Stomach (tissue), 9 donors: ENCODE data around the gene MMP25. TPM values are rescaled to one million over a fixed set of nuclear protein-coding genes. Genes with fewer than 3 reads are reported as not detected.

ENCODE experiments used
- DNase-seq, 2 donors: peaks; one replicate each; pipeline versions ENCODE4 v3.0.0 to v3.0.0-alpha.2; 2013 to 2019
- H3K27ac ChIP-seq, 5 donors: fragments of 200-600 bp in 4 of 5; sonication (generic) in 4 of 5; one replicate each; pipeline ENCODE4 v1.5.1; 2013 to 2019; ENCODE audit warnings: mild to moderate bottlenecking in 1 of 5, moderate library complexity in 1 of 5
- H3K27me3 ChIP-seq, 3 donors: fragments of 200-600 bp; sonication (generic); one replicate each; pipeline ENCODE4 v1.5.1; 2017 to 2019; ENCODE audit warnings: mixed run types in 1 of 3
- H3K36me3 ChIP-seq, 4 donors: fragments of 200-600 bp; sonication (generic); 1 replicate in 3 of 4; 2 replicates in 1 of 4; pipeline ENCODE4 v1.5.1; 2016 to 2019
- H3K4me1 ChIP-seq, 4 donors: fragments of 200-600 bp; sonication (generic); one replicate each; pipeline ENCODE4 v1.5.1; 2016 to 2019
- H3K4me3 ChIP-seq, 4 donors: fragments of 200-600 bp; sonication (generic) in 3 of 4; one replicate each; pipeline ENCODE4 v1.5.1; 2016 to 2019; ENCODE audit warnings: mild to moderate bottlenecking in 1 of 4
- H3K9me3 ChIP-seq, 4 donors: fragments of 200-600 bp; sonication (generic); one replicate each; pipeline ENCODE4 v1.5.1; 2016 to 2019
- CTCF ChIP-seq, 7 experiments: fragments of 450-650 bp in 4 of 7; fragments of 200-600 bp in 3 of 7; sonication (generic) in 3 of 7; IDR thresholded peaks; one replicate each; pipeline ENCODE4 v1.5.1; 2016 to 2019; ENCODE audit warnings: antibody characterized with exemption in 7 of 7, control low read depth in 2 of 7, mild to moderate bottlenecking in 1 of 7
- EP300 ChIP-seq: sonication (generic); formaldehyde crosslinking; IDR thresholded peaks from one replicate; pipeline ENCODE4 v1.6.1; 2017; ENCODE audit warnings: antibody characterized with exemption
- POLR2A ChIP-seq, 4 donors: fragments of 450-650 bp; IDR thresholded peaks; one replicate each; pipeline ENCODE4 v1.6.1; 2016; ENCODE audit warnings: antibody characterized with exemption in 4 of 4, control low read depth in 2 of 4, mild to moderate bottlenecking in 1 of 4, moderate library complexity in 1 of 4
- POLR2AphosphoS5 ChIP-seq, 3 donors: sonication (generic); formaldehyde crosslinking; IDR thresholded peaks; one replicate each; pipeline ENCODE4 v1.6.1; 2016; ENCODE audit warnings: antibody characterized with exemption in 3 of 3
- WGBS, 5 donors: extraction: QIAGEN DNeasy Blood & Tissue Kit in 3 of 5; methylation state at CpG; one replicate each; pipeline versions ENCODE4 v1.1.5 to v1.1.7; 2013 to 2018; 5-methylcytosine and 5-hydroxymethylcytosine counted together
- intact Hi-C: fragments of 100-400 bp; cut with DNase I; formaldehyde crosslinking; loops from one replicate; pipeline ENCODE4 v1.15.1; 2023; ENCODE audit warnings: low total_unique reads
- polyA plus RNA-seq, 3 donors: library from polyadenylated mRNA; stranded (reverse); fragments of 200-250 nt; gene quantifications; one replicate each; pipeline ENCODE4 v1.2.3, GENCODE V29; 2013
- total RNA-seq, 5 donors: library from RNA; depleted of rRNA; stranded (reverse); fragments of >200 nt; gene quantifications; one replicate each; pipeline versions ENCODE4 v1.1.0 to v1.2.3, GENCODE V29; 2014 to 2016
- donor health status: healthy with polysubstance abuse.
- donor health status: Bipolar disorder and iron deficiency.
- donor health status: healthy.

Gene MMP25
- total and polyA plus RNA-seq, 8 donors = 0.48 to 2.9 (median 1.1) TPM; not detected in 3

- WGBS, 5 donors = 85 to 94% (median 90%) methylated on average over 6 of the region's 6 CpGs
- Histone ChIP-seq H3K4me3 (no peak overlapping the region), H3K27ac (no peak overlapping the region), H3K4me1 (peaks cover 19 to 48% (median 36%) of the 10 kb centered on the region in 4 donors), H3K9me3 (no peaks in the 10 kb centered on the region), H3K36me3 (no peaks in the 10 kb centered on the region), H3K27me3 (peaks cover 5 to 83% (median 50%) of the 10 kb centered on the region in 3 donors)
- intact Hi-C loops = no loop called here
- no peak for DNase-seq
- TF ChIP-seq POLR2AphosphoS5 (IDR thresholded peaks at IDR 0.05) (no peak), POLR2A (IDR thresholded peaks at IDR 0.05) (no peak), EP300 (no peak), CTCF (IDR thresholded peaks at IDR 0.05) (no peak)
Measured at GRCh38 chr16:3014971-3015370, 31.4 kb upstream of the MMP25 start.

DNA sequence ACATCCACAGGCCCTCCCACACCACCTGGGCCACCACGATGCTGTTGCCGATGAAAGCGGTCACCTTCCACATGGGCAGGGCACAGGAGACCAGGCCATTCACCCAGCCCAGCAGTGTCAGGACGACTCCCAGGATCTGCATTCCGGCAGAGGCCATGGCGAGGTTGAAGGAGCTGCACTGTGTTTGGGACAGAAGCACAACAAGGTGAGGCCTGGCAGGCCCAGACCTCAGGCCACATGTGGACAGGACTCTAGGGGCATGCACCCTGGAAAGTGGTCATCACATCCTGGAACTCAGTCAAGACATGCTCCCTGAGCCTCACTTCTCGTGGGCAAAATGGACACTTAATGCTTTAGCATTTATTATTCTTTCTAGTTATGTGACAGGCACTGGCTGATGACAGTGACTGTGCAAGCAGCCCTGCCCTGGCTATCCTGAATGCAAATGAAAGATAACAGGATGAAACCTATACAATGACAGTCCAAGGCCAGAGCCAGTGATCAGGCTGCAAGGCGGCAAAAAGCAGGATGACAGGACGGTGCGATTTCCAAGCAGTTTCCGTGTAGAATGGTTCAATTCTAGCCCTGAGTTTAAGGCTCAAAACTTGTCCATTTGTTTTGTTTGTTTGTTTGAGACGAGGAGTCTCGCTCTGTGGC lies 30.4 kb upstream of the MMP25 start:
- WGBS, 5 donors = 80 to 91% (median 84%) methylated on average over 9 to 13 of the region's 13 CpGs
- no peak for DNase-seq
- intact Hi-C loops = no loop called here
- no peak for TF ChIP-seq POLR2AphosphoS5 (IDR thresholded peaks at IDR 0.05)
- no peak for TF ChIP-seq CTCF (IDR thresholded peaks at IDR 0.05)
- TF ChIP-seq EP300 = no peak
- no peak for TF ChIP-seq POLR2A (IDR thresholded peaks at IDR 0.05)
- no peak overlapping the region for H3K27ac ChIP-seq
- no peaks in the 10 kb centered on the region for H3K9me3 ChIP-seq
- no peaks in the 10 kb centered on the region for H3K36me3 ChIP-seq
- H3K4me3 ChIP-seq = no peak overlapping the region
- H3K4me1 ChIP-seq = peaks cover 16 to 48% (median 42%) of the 10 kb centered on the region in 4 donors
- H3K27me3 ChIP-seq = peaks cover 5 to 74% (median 46%) of the 10 kb centered on the region in 3 donors

DNA sequence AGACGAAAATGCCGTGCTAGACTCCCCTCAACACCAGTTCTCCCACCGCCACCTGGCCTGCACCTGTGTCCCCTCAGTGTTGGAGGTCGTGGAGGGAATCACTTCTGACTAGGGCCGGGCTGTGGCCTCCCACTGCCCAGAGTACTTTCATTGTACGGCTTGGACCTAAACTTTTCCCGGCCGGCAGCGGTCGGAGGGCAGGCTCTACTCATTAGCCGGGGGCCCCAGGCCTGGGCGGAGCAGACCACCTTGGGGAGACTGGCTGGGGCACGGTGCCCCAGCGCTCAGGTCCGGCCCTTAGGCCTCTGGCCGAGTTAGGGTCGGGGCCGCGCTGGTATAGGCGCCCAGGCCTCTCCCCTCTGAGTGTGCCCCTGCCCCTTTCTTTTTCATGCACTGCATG lies 29.0 kb upstream of the MMP25 start:
- TF ChIP-seq POLR2A (IDR thresholded peaks at IDR 0.05) (no peak), EP300 (no peak), POLR2AphosphoS5 (IDR thresholded peaks at IDR 0.05) (no peak), CTCF (IDR thresholded peaks at IDR 0.05) (no peak)
- H3K27ac ChIP-seq = no peak overlapping the region
- no peak overlapping the region for H3K4me3 ChIP-seq
- no peak for DNase-seq
- H3K36me3 ChIP-seq = no peaks in the 10 kb centered on the region
- peaks cover 0 to 60% (median 35%) of the 10 kb centered on the region in 3 donors for H3K27me3 ChIP-seq
- no peaks in the 10 kb centered on the region for H3K9me3 ChIP-seq
- WGBS, 5 donors = 60 to 80% (median 79%) methylated on average over 11 to 20 of the region's 20 CpGs
- intact Hi-C loops = no loop called here
- peaks cover 22 to 54% (median 51%) of the 10 kb centered on the region in 4 donors for H3K4me1 ChIP-seq

- Histone ChIP-seq H3K27me3 (peaks cover 0 to 54% (median 29%) of the 10 kb centered on the region in 3 donors), H3K36me3 (no peaks in the 10 kb centered on the region), H3K4me1 (peaks cover 24 to 56% (median 53%) of the 10 kb centered on the region in 4 donors), H3K9me3 (no peaks in the 10 kb centered on the region), H3K4me3 (no peak within 1 kb of the TSS), H3K27ac (no peak within 1 kb of the TSS)
- DNase-seq = peak in 1 of 2 donors; percentile 83
- intact Hi-C loops = no loop called here
- no peak for TF ChIP-seq POLR2AphosphoS5 (IDR thresholded peaks at IDR 0.05)
- TF ChIP-seq EP300 = no peak
- TF ChIP-seq POLR2A (IDR thresholded peaks at IDR 0.05) = no peak
- TF ChIP-seq CTCF (IDR thresholded peaks at IDR 0.05) = no peak
- 4 to 22% (median 11%) methylated on average over 23 to 50 of the region's 52 CpGs for WGBS, 5 donors
Measured at GRCh38 chr16:3017794-3018506, 28.4 kb upstream of the MMP25 start, which contains the start of gene CLDN6. Gene CLDN6, minus strand, starts transcription at chr16:3018183. Its CDS starts 2,162 bp downstream, at chr16:3016021.
